Parathyroid adenoma (tissue), 2 donors: ENCODE measurements around the gene ST6GALNAC4.
A peak's percentile ranks its signal among the peaks of the same experiment; 100 is the strongest.

ENCODE experiments used
- H2AFZ ChIP-seq: fragments of 300-600 bp; sonication (generic); one replicate; pipeline ENCODE4 v1.7.0; 2017; ENCODE audit warnings: antibody characterized with exemption, mild to moderate bottlenecking
- H3K27ac ChIP-seq: fragments of 300-600 bp; sonication (generic); one replicate; pipeline ENCODE4 v1.7.0; 2017
- H3K27me3 ChIP-seq: fragments of 300-600 bp; sonication (generic); one replicate; pipeline ENCODE4 v1.7.0; 2017; ENCODE audit warnings: low read length; ENCODE audit not compliant: control insufficient read depth, insufficient read depth
- H3K36me3 ChIP-seq: fragments of 300-600 bp; sonication (generic); one replicate; pipeline ENCODE4 v1.7.0; 2017; ENCODE audit warnings: low read length; ENCODE audit not compliant: control insufficient read depth, insufficient read depth
- H3K4me1 ChIP-seq: fragments of 300-600 bp; sonication (generic); one replicate; pipeline ENCODE4 v1.7.0; 2017; ENCODE audit warnings: control low read depth
- H3K4me2 ChIP-seq: fragments of 300-600 bp; sonication (generic); one replicate; pipeline ENCODE4 v1.7.0; 2017; ENCODE audit warnings: low read length
- H3K4me3 ChIP-seq: fragments of 300-600 bp; sonication (generic); one replicate; pipeline ENCODE4 v1.7.0; 2017; ENCODE audit warnings: low read depth, low read length
- H3K79me2 ChIP-seq: fragments of 300-600 bp; sonication (generic); one replicate; pipeline ENCODE4 v1.7.0; 2017; ENCODE audit warnings: control low read depth
- H3K9ac ChIP-seq: fragments of 300-600 bp; sonication (generic); one replicate; pipeline ENCODE4 v1.7.0; 2017; ENCODE audit warnings: mild to moderate bottlenecking
- H3K9me3 ChIP-seq: fragments of 300-600 bp; sonication (generic); one replicate; pipeline ENCODE4 v1.7.0; 2017; ENCODE audit warnings: low read length; ENCODE audit not compliant: control insufficient read depth
- CTCF ChIP-seq: fragments of 300-600 bp; sonication (generic); IDR thresholded peaks from one replicate; pipeline ENCODE4 v1.7.0; 2017; ENCODE audit warnings: antibody characterized with exemption, mild to moderate bottlenecking
- donor health status: primary hyperparathyroidism.

The ST6GALNAC4 gene

GRCh38 chr9:127916720-127917581 is at the start of gene ST6GALNAC4:
Gene ST6GALNAC4 (minus strand): TSS chr9:127917041. CDS start chr9:127916419, 622 bp downstream.
- Histone ChIP-seq H3K9ac (no peak within 1 kb of the TSS), H3K27ac (peak within 1 kb of the TSS; percentile 32), H3K4me2 (peak within 1 kb of the TSS; percentile 95), H2AFZ (peak within 1 kb of the TSS; percentile 87), H3K27me3 (no peaks in the 10 kb centered on the region), H3K4me3 (peak within 1 kb of the TSS; percentile 66), H3K36me3 (no peaks in the 10 kb centered on the region), H3K79me2 (no peaks in the 10 kb centered on the region), H3K9me3 (no peaks in the 10 kb centered on the region), H3K4me1 (peaks cover 8% of the 10 kb centered on the region)
- no peak for TF ChIP-seq CTCF

- no peaks in the 10 kb centered on the region for H3K36me3 ChIP-seq
- no peak for TF ChIP-seq CTCF
- H3K4me3 ChIP-seq, result no peak overlapping the region
- H3K79me2 ChIP-seq, result peaks cover 12% of the 10 kb centered on the region
- peak overlapping the region; percentile 28 for H3K4me2 ChIP-seq
- no peak overlapping the region for H2AFZ ChIP-seq
- H3K27ac ChIP-seq, result peak overlapping the region; percentile 77
- peaks cover 25% of the 10 kb centered on the region for H3K4me1 ChIP-seq
- no peak overlapping the region for H3K9ac ChIP-seq
- H3K27me3 ChIP-seq, result no peaks in the 10 kb centered on the region
- no peaks in the 10 kb centered on the region for H3K9me3 ChIP-seq
These were observed 49.1 kb upstream of the ST6GALNAC4 start for GRCh38 chr9:127965953-127966352.

GRCh38 chr9:127963359-127964064 is 46.7 kb upstream of the ST6GALNAC4 start:
- Histone ChIP-seq H3K4me1 (peaks cover 15% of the 10 kb centered on the region), H3K9ac (no peak overlapping the region), H3K79me2 (peaks cover 9% of the 10 kb centered on the region), H3K36me3 (no peaks in the 10 kb centered on the region), H3K27ac (no peak overlapping the region), H3K4me3 (no peak overlapping the region), H3K9me3 (no peaks in the 10 kb centered on the region), H3K27me3 (no peaks in the 10 kb centered on the region), H3K4me2 (no peak overlapping the region), H2AFZ (no peak overlapping the region)
- TF ChIP-seq CTCF, result no peak

GRCh38 chr9:127963041-127963358 is 46.2 kb upstream of the ST6GALNAC4 start:
- no peak overlapping the region for H3K27ac ChIP-seq
- peaks cover 6% of the 10 kb centered on the region for H3K79me2 ChIP-seq
- no peak overlapping the region for H3K9ac ChIP-seq
- H3K4me3 ChIP-seq, result no peak overlapping the region
- peaks cover 15% of the 10 kb centered on the region for H3K4me1 ChIP-seq
- no peak overlapping the region for H2AFZ ChIP-seq
- no peaks in the 10 kb centered on the region for H3K9me3 ChIP-seq
- no peak for TF ChIP-seq CTCF
- H3K4me2 ChIP-seq, result no peak overlapping the region
- no peaks in the 10 kb centered on the region for H3K36me3 ChIP-seq
- no peaks in the 10 kb centered on the region for H3K27me3 ChIP-seq
